ENCODE data around the gene MCM9. TPM values are rescaled to one million over a fixed set of nuclear protein-coding genes. Genes with fewer than 3 reads are reported as not detected.
A peak's percentile ranks its signal among the peaks of the same experiment; 100 is the strongest.

The MCM9 gene
- total RNA-seq, 1 donor from 2014 or later = 15.6 TPM

GRCh38 chr6:118789954-118790353, 145.0 kb downstream of the MCM9 start:
- Mint-ChIP-seq H3K9me3 (ENCODE audit: unreplicated experiment) (peaks cover 9% of the 10 kb centered on the region), H3K4me1 (ENCODE audit: unreplicated experiment) (peaks cover 2% of the 10 kb centered on the region)

GRCh38 chr6:118789419-118789818, 145.5 kb downstream of the MCM9 start:
- peak; percentile 62 for DNase-seq (ENCODE audit: extremely low spot score, unreplicated experiment)
- no peak overlapping the region for H3K4me3 Mint-ChIP-seq (ENCODE audit: unreplicated experiment)
- no peak overlapping the region for H3K27ac Mint-ChIP-seq (ENCODE audit: unreplicated experiment)
- H3K4me1 Mint-ChIP-seq (ENCODE audit: unreplicated experiment) = peaks cover 3% of the 10 kb centered on the region
- H3K27me3 Mint-ChIP-seq (ENCODE audit: unreplicated experiment) = no peaks in the 10 kb centered on the region
- H3K9me3 Mint-ChIP-seq (ENCODE audit: unreplicated experiment) = peaks cover 9% of the 10 kb centered on the region
- no peaks in the 10 kb centered on the region for H3K36me3 Mint-ChIP-seq (ENCODE audit: unreplicated experiment)
- no peak for TF ChIP-seq CTCF (IDR thresholded peaks at IDR 0.05)

More at GRCh38 chr6:118789954-118790353, 145.0 kb downstream of the MCM9 start:
- no peaks in the 10 kb centered on the region for H3K27me3 Mint-ChIP-seq (ENCODE audit: unreplicated experiment)
- no peak for TF ChIP-seq CTCF (IDR thresholded peaks at IDR 0.05)
- no peak overlapping the region for H3K4me3 Mint-ChIP-seq (ENCODE audit: unreplicated experiment)
- no peak overlapping the region for H3K27ac Mint-ChIP-seq (ENCODE audit: unreplicated experiment)
- no peak for DNase-seq (ENCODE audit: extremely low spot score, unreplicated experiment)
- H3K36me3 Mint-ChIP-seq (ENCODE audit: unreplicated experiment) = no peaks in the 10 kb centered on the region

- Mint-ChIP-seq H3K4me1 (ENCODE audit: unreplicated experiment) (peaks cover 8% of the 10 kb centered on the region), H3K9me3 (ENCODE audit: unreplicated experiment) (peaks cover 9% of the 10 kb centered on the region), H3K27ac (ENCODE audit: unreplicated experiment) (no peak overlapping the region), H3K36me3 (ENCODE audit: unreplicated experiment) (no peaks in the 10 kb centered on the region), H3K27me3 (ENCODE audit: unreplicated experiment) (no peaks in the 10 kb centered on the region), H3K4me3 (ENCODE audit: unreplicated experiment) (no peak overlapping the region)
- TF ChIP-seq CTCF (IDR thresholded peaks at IDR 0.05) = no peak
- DNase-seq (ENCODE audit: extremely low spot score, unreplicated experiment) = peak; percentile 36
Measured at GRCh38 chr6:118788702-118789101, 146.3 kb downstream of the MCM9 start.

- Mint-ChIP-seq H3K27ac (ENCODE audit: unreplicated experiment) (no peak overlapping the region), H3K4me1 (ENCODE audit: unreplicated experiment) (peaks cover 8% of the 10 kb centered on the region), H3K27me3 (ENCODE audit: unreplicated experiment) (no peaks in the 10 kb centered on the region), H3K4me3 (ENCODE audit: unreplicated experiment) (no peak overlapping the region), H3K36me3 (ENCODE audit: unreplicated experiment) (no peaks in the 10 kb centered on the region), H3K9me3 (ENCODE audit: unreplicated experiment) (peaks cover 9% of the 10 kb centered on the region)
- DNase-seq (ENCODE audit: extremely low spot score, unreplicated experiment) = no peak
- TF ChIP-seq CTCF (IDR thresholded peaks at IDR 0.05) = no peak
Measured at GRCh38 chr6:118787724-118788423, 147.1 kb downstream of the MCM9 start.

- Mint-ChIP-seq H3K27me3 (ENCODE audit: unreplicated experiment) (no peaks in the 10 kb centered on the region), H3K27ac (ENCODE audit: unreplicated experiment) (no peak overlapping the region), H3K36me3 (ENCODE audit: unreplicated experiment) (no peaks in the 10 kb centered on the region), H3K9me3 (ENCODE audit: unreplicated experiment) (peaks cover 4% of the 10 kb centered on the region), H3K4me3 (ENCODE audit: unreplicated experiment) (no peak overlapping the region), H3K4me1 (ENCODE audit: unreplicated experiment) (peaks cover 8% of the 10 kb centered on the region)
- no peak for DNase-seq (ENCODE audit: extremely low spot score, unreplicated experiment)
- TF ChIP-seq CTCF (IDR thresholded peaks at IDR 0.05) = no peak
Measured at GRCh38 chr6:118786596-118787453, 148.1 kb downstream of the MCM9 start.
